ENCODE measurements around the gene ST8SIA4. TPM values are rescaled to one million over a fixed set of nuclear protein-coding genes. Genes with fewer than 3 reads are reported as not detected.

The ST8SIA4 gene
- total RNA-seq, 3 donors from 2014 or later, result 2.6 to 4.6 (median 4.5) TPM

DNA sequence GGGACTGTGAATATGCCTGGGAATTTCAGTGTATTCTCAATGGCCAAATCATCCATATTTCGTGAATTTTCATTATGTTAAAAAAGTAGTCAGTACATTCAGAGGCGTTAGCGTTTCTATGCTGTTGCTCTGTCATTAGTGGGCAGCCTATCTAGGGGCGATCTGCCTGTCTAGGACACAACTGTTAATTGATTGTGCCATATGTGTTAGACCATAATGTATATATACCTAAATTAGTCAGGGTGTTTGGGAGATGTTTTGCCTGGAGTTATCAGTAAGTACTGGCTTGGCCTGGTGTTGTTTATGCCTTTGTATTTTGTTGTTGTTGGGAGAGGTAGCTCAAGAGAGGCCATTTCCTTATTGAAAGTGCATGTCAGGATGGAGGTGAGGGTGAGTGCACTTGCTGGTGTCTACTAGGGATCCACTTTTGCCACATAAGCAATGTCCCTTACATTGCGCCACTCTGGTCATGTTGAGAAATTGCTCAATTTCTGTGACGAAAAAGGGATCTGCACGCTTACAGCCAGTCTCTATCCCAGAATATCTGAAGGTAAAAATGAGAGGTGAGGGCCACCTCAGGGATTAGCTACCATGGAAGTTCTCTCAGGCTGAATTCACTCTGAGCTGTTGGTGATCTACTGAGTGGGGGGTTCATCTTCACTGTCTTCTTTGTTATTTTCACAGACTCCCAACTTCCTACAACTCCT lies 123.3 kb downstream of the ST8SIA4 start:
- H3K9me3 ChIP-seq, result no peaks in the 10 kb centered on the region
- H3K36me3 ChIP-seq, result no peaks in the 10 kb centered on the region
- DNase-seq (ENCODE audit: low spot score in 2 of 2), result no peak
- no peak overlapping the region for H3K4me3 ChIP-seq
- H3K27me3 ChIP-seq, result no peaks in the 10 kb centered on the region
- TF ChIP-seq POLR2A (IDR thresholded peaks at IDR 0.05), result no peak
- TF ChIP-seq, protein P1, sequence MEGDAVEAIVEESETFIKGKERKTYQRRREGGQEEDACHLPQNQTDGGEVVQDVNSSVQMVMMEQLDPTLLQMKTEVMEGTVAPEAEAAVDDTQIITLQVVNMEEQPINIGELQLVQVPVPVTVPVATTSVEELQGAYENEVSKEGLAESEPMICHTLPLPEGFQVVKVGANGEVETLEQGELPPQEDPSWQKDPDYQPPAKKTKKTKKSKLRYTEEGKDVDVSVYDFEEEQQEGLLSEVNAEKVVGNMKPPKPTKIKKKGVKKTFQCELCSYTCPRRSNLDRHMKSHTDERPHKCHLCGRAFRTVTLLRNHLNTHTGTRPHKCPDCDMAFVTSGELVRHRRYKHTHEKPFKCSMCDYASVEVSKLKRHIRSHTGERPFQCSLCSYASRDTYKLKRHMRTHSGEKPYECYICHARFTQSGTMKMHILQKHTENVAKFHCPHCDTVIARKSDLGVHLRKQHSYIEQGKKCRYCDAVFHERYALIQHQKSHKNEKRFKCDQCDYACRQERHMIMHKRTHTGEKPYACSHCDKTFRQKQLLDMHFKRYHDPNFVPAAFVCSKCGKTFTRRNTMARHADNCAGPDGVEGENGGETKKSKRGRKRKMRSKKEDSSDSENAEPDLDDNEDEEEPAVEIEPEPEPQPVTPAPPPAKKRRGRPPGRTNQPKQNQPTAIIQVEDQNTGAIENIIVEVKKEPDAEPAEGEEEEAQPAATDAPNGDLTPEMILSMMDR (IDR thresholded peaks at IDR 0.05), result no peak
- intact Hi-C loops (cut with DNase I; ENCODE audit: low total_unique reads), result loop anchor here (5.0 kb wide), 1 partner anchor 447 kb away; no protein-coding TSS in a partner anchor
- no peak overlapping the region for H3K27ac ChIP-seq
- H3K4me1 ChIP-seq, result no peaks in the 10 kb centered on the region

- no peak for DNase-seq (ENCODE audit: low spot score in 2 of 2)
- TF ChIP-seq POLR2AphosphoS5 (IDR thresholded peaks at IDR 0.05) (no peak), POLR2A (IDR thresholded peaks at IDR 0.05) (no peak)
- TF ChIP-seq, protein P1 (IDR thresholded peaks at IDR 0.05), result no peak
- H3K9me3 ChIP-seq, result no peaks in the 10 kb centered on the region
- intact Hi-C loops (cut with DNase I; ENCODE audit: low total_unique reads), result no loop called here
- no peaks in the 10 kb centered on the region for H3K4me1 ChIP-seq
- H3K4me3 ChIP-seq, result no peak overlapping the region
- H3K27ac ChIP-seq, result no peak overlapping the region
- H3K27me3 ChIP-seq, result no peaks in the 10 kb centered on the region
- H3K36me3 ChIP-seq, result no peaks in the 10 kb centered on the region
Measured at GRCh38 chr5:100777680-100778300, 125.3 kb downstream of the ST8SIA4 start.

GRCh38 chr5:100775533-100775855 lies 127.6 kb downstream of the ST8SIA4 start:
- Histone ChIP-seq H3K4me1 (no peaks in the 10 kb centered on the region), H3K27me3 (no peaks in the 10 kb centered on the region), H3K4me3 (no peak overlapping the region), H3K27ac (no peak overlapping the region), H3K9me3 (no peaks in the 10 kb centered on the region), H3K36me3 (no peaks in the 10 kb centered on the region)
- no peak for DNase-seq (ENCODE audit: low spot score in 2 of 2)
- TF ChIP-seq POLR2A (IDR thresholded peaks at IDR 0.05) (no peak), POLR2AphosphoS5 (IDR thresholded peaks at IDR 0.05) (no peak)
- TF ChIP-seq, protein P1 (IDR thresholded peaks at IDR 0.05), result no peak
- intact Hi-C loops (cut with DNase I; ENCODE audit: low total_unique reads), result no loop called here

DNA sequence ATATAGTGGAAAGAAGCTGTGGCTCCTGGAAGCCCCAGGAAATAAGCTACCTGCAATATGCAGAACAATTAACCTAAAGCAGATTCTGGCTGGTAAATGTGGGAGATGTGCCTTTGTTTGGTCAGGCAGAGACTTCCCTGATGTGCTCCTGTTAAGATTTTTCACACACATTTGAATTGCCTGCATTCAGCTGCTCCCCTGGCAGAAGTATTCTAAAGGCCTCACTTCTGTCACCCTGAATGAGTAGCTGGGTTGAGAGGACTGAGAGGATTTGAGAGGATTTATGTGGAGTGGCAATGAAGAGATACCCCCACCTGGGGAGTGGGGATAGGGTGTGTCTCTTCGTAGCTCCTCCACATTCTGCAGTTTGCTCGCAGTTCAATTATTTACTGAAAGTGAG lies 130.5 kb downstream of the ST8SIA4 start:
- no peak for TF ChIP-seq POLR2A (IDR thresholded peaks at IDR 0.05)
- TF ChIP-seq, protein P1 (IDR thresholded peaks at IDR 0.05), result no peak
- no peak for TF ChIP-seq POLR2AphosphoS5 (IDR thresholded peaks at IDR 0.05)
- H3K27ac ChIP-seq, result no peak overlapping the region
- H3K36me3 ChIP-seq, result no peaks in the 10 kb centered on the region
- DNase-seq (ENCODE audit: low spot score in 2 of 2), result no peak
- no peak overlapping the region for H3K4me3 ChIP-seq
- intact Hi-C loops (cut with DNase I; ENCODE audit: low total_unique reads), result no loop called here
- no peaks in the 10 kb centered on the region for H3K27me3 ChIP-seq
- no peaks in the 10 kb centered on the region for H3K4me1 ChIP-seq
- no peaks in the 10 kb centered on the region for H3K9me3 ChIP-seq

DNA sequence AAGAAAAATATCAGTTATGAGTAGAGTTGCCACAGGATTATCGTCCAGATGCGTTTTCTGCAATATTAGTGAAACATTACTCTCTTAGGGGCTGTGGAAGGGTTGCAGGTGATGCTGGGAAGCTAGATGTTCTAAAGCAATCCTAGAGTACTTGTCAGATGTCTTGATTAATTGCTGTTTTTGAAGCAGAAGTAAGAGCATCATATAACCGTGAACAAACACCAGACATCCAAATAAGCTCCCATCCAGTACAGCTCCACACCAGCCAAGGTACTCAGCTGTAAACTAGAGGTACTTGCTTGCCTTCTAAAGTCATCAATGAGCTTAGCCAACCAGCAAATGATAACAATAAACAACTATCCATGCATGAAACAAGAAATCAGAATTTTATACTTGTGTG lies 131.1 kb downstream of the ST8SIA4 start:
- H3K4me3 ChIP-seq, result no peak overlapping the region
- no peaks in the 10 kb centered on the region for H3K4me1 ChIP-seq
- TF ChIP-seq POLR2AphosphoS5 (IDR thresholded peaks at IDR 0.05), result no peak
- TF ChIP-seq, protein P1 (IDR thresholded peaks at IDR 0.05), result no peak
- no peak for TF ChIP-seq POLR2A (IDR thresholded peaks at IDR 0.05)
- H3K36me3 ChIP-seq, result no peaks in the 10 kb centered on the region
- H3K27me3 ChIP-seq, result no peaks in the 10 kb centered on the region
- intact Hi-C loops (cut with DNase I; ENCODE audit: low total_unique reads), result no loop called here
- H3K9me3 ChIP-seq, result no peaks in the 10 kb centered on the region
- no peak overlapping the region for H3K27ac ChIP-seq
- no peak for DNase-seq (ENCODE audit: low spot score in 2 of 2)
